Liver (tissue), 9 donors: ENCODE measurements around the gene C1orf174. TPM values are rescaled to one million over a fixed set of nuclear protein-coding genes. Genes with fewer than 3 reads are reported as not detected.

Experiments
- DNase-seq: peaks from one replicate; pipeline ENCODE4 v3.0.0-alpha.2; 2017; ENCODE audit warnings: low spot score
- H3K27ac ChIP-seq, 2 donors: one replicate each; pipeline ENCODE4 v1.7.0; 2013; ENCODE audit warnings: inconsistent platforms in 2 of 2, low read length in 2 of 2, control low read depth in 1 of 2, low read depth in 1 of 2, mild to moderate bottlenecking in 1 of 2
- H3K27me3 ChIP-seq, 4 donors: one replicate each; pipeline versions ENCODE4 v1.6.1 to v1.7.0; 2013; ENCODE audit warnings: low read length in 3 of 4, inconsistent platforms in 1 of 4, mild to moderate bottlenecking in 1 of 4, moderate library complexity in 1 of 4; ENCODE audit not compliant: control insufficient read depth in 4 of 4, insufficient read depth in 4 of 4
- H3K36me3 ChIP-seq, 4 donors: one replicate each; pipeline versions ENCODE4 v1.6.1 to v1.7.0; 2013; ENCODE audit warnings: low read length in 3 of 4, mild to moderate bottlenecking in 3 of 4, low read depth in 1 of 4, moderate library complexity in 1 of 4; ENCODE audit not compliant: control insufficient read depth in 4 of 4, insufficient read depth in 3 of 4
- H3K4me1 ChIP-seq, 4 donors: one replicate each; pipeline versions ENCODE4 v1.6.1 to v1.7.0; 2013; ENCODE audit warnings: low read length in 3 of 4, mild to moderate bottlenecking in 3 of 4, moderate library complexity in 1 of 4; ENCODE audit not compliant: control insufficient read depth in 4 of 4, insufficient read depth in 4 of 4
- H3K4me3 ChIP-seq, 3 donors: one replicate each; pipeline versions ENCODE4 v1.6.1 to v1.7.0; 2013; ENCODE audit warnings: low read length in 3 of 3, control low read depth in 1 of 3, low read depth in 1 of 3, mild to moderate bottlenecking in 1 of 3
- H3K9ac ChIP-seq, 2 donors: one replicate each; pipeline ENCODE4 v1.7.0; 2013; ENCODE audit warnings: low read length in 2 of 2, mild to moderate bottlenecking in 2 of 2, moderate library complexity in 2 of 2, control low read depth in 1 of 2, low read depth in 1 of 2
- H3K9me3 ChIP-seq, 4 donors: one replicate each; pipeline versions ENCODE4 v1.6.1 to v1.7.0; 2013; ENCODE audit warnings: low read length in 3 of 4; ENCODE audit not compliant: control insufficient read depth in 4 of 4
- ATF3 ChIP-seq: IDR thresholded peaks from 2 replicates; pipeline ENCODE4 v1.6.1; 2016; ENCODE audit warnings: antibody characterized with exemption
- CTCF ChIP-seq: fragments of 150-350 bp; IDR thresholded peaks from 2 replicates; pipeline ENCODE4 v1.5.1; 2017; ENCODE audit warnings: improper control_type of control experiment, low read depth, low read length; ENCODE audit not compliant: missing input control
- EGR1 ChIP-seq, 2 donors: IDR thresholded peaks; 2 replicates each; pipeline ENCODE4 v1.6.1; 2016 to 2018; ENCODE audit warnings: antibody characterized with exemption in 2 of 2, low read depth in 2 of 2
- FOXA1 ChIP-seq: IDR thresholded peaks from 2 replicates; pipeline ENCODE4 v1.6.1; 2016; ENCODE audit warnings: antibody characterized with exemption
- FOXA2 ChIP-seq: IDR thresholded peaks from 2 replicates; pipeline ENCODE4 v1.6.1; 2016; ENCODE audit warnings: antibody characterized with exemption
- GABPA ChIP-seq, 2 donors: IDR thresholded peaks in 1 of 2; conservative IDR thresholded peaks in 1 of 2; 2 replicates each; pipeline ENCODE4 v1.6.1; 2016; ENCODE audit warnings: antibody characterized with exemption in 2 of 2, mild to moderate bottlenecking in 1 of 2, moderate library complexity in 1 of 2
- HNF4A ChIP-seq, 2 donors: conservative IDR thresholded peaks; 2 replicates each; pipeline ENCODE4 v1.6.1; 2016; ENCODE audit warnings: antibody characterized with exemption in 2 of 2, mild to moderate bottlenecking in 2 of 2
- HNF4G ChIP-seq: IDR thresholded peaks from 2 replicates; pipeline ENCODE4 v1.6.1; 2016; ENCODE audit warnings: antibody characterized with exemption
- JUND ChIP-seq, 2 donors: IDR thresholded peaks; 2 replicates each; pipeline ENCODE4 v1.6.1; 2016; ENCODE audit warnings: antibody characterized with exemption in 2 of 2
- MAX ChIP-seq: IDR thresholded peaks from 2 replicates; pipeline ENCODE4 v1.6.1; 2016; ENCODE audit warnings: antibody characterized with exemption
- NR2F2 ChIP-seq: IDR thresholded peaks from 2 replicates; pipeline ENCODE4 v1.6.1; 2016; ENCODE audit warnings: antibody characterized with exemption
- RAD21 ChIP-seq, 2 donors: IDR thresholded peaks; 2 replicates each; pipeline ENCODE4 v1.6.1; 2016; ENCODE audit warnings: antibody characterized with exemption in 2 of 2, mild to moderate bottlenecking in 2 of 2
- REST ChIP-seq: IDR thresholded peaks from 2 replicates; pipeline ENCODE4 v1.6.1; 2016; ENCODE audit warnings: antibody characterized with exemption, mild to moderate bottlenecking
- RXRA ChIP-seq, 2 donors: IDR thresholded peaks; 2 replicates each; pipeline ENCODE4 v1.6.1; 2017 to 2018; ENCODE audit warnings: antibody characterized with exemption in 2 of 2, mild to moderate bottlenecking in 1 of 2
- SP1 ChIP-seq: IDR thresholded peaks from 2 replicates; pipeline ENCODE4 v1.6.1; 2018; ENCODE audit warnings: antibody characterized with exemption, mild to moderate bottlenecking
- TAF1 ChIP-seq: conservative IDR thresholded peaks from 2 replicates; pipeline ENCODE4 v1.6.1; 2016; ENCODE audit warnings: antibody characterized with exemption, mild to moderate bottlenecking
- YY1 ChIP-seq: IDR thresholded peaks from 2 replicates; pipeline ENCODE4 v1.6.1; 2016; ENCODE audit warnings: antibody characterized with exemption, mild to moderate bottlenecking
- ZBTB33 ChIP-seq: IDR thresholded peaks from 2 replicates; pipeline ENCODE4 v1.6.1; 2016; ENCODE audit warnings: antibody characterized with exemption
- WGBS: extraction: QIAGEN DNeasy Blood & Tissue Kit; methylation state at CpG from one replicate; pipeline ENCODE4 v1.1.7; 2013; 5-methylcytosine and 5-hydroxymethylcytosine counted together
- polyA plus RNA-seq, 2 donors: library from polyadenylated mRNA; stranded (reverse) in 1 of 2; unstranded in 1 of 2; fragments of 200-250 nt in 1 of 2; fragments of >200 nt in 1 of 2; fragmentation: Nextera tagmentation in 1 of 2; extraction: Ambion mirVana in 1 of 2; gene quantifications; one replicate each; pipeline versions ENCODE4 v1.2.1 to v1.2.3, GENCODE V29; 2013 to 2015
- total RNA-seq, 2 donors: library from RNA; depleted of rRNA; stranded (reverse); fragments of >200 nt; gene quantifications; one replicate each; pipeline ENCODE4 v1.2.3, GENCODE V29; 2014
- donor health status: healthy.
- donor health status: healthy.
- donor health status: healthy.
- donor health status: healthy.
- donor health status: healthy.

Gene C1orf174
- total and polyA plus RNA-seq, 4 donors: 10.4 to 17.0 (median 13.8) TPM

GRCh38 chr1:3876716-3877115 is 23.4 kb downstream of the C1orf174 start:
- Histone ChIP-seq H3K27me3 (no peaks in the 10 kb centered on the region), H3K9ac (no peak overlapping the region), H3K36me3 (peaks cover 6 to 48% (median 24%) of the 10 kb centered on the region in 4 donors), H3K4me1 (no peaks in the 10 kb centered on the region), H3K4me3 (no peak overlapping the region), H3K27ac (no peak overlapping the region), H3K9me3 (peaks cover 0 to 5% (median 3%) of the 10 kb centered on the region in 4 donors)
- TF ChIP-seq GABPA (IDR thresholded peaks at IDR 0.05 in 1 of 2, conservative IDR thresholded peaks at IDR 0.05 in 1 of 2) (no peak), CTCF (no peak), MAX (no peak), TAF1 (no peak), ATF3 (no peak), HNF4G (no peak), JUND (IDR thresholded peaks at IDR 0.05) (no peak), EGR1 (IDR thresholded peaks at IDR 0.05; ENCODE audit: low read depth in 2 of 2) (no peak), SP1 (no peak), RAD21 (IDR thresholded peaks at IDR 0.05) (no peak), NR2F2 (no peak), YY1 (no peak), REST (no peak), RXRA (IDR thresholded peaks at IDR 0.05) (no peak), HNF4A (conservative IDR thresholded peaks at IDR 0.05) (no peak), FOXA1 (no peak), ZBTB33 (no peak), FOXA2 (no peak)
- 97% methylated on average over 16 of the region's 16 CpGs for WGBS
- no peak for DNase-seq
